CD14-positive monocyte (primary cell): ENCODE data around the gene CBLIF. TPM values are rescaled to one million over a fixed set of nuclear protein-coding genes. Genes with fewer than 3 reads are reported as not detected.
"Not testable (repeated sequence)": the region's sequence is repeated elsewhere in the genome, so short reads cannot be mapped to it uniquely, and the experiment has no call there.

Experiments used
- DNase-seq, 3 donors: peaks; one replicate each; pipeline ENCODE4 v3.0.0-alpha.2; 2011 to 2022
- H2AFZ ChIP-seq: 2 replicates; pipeline ENCODE4 v1.6.0; 2012; ENCODE audit warnings: mild to moderate bottlenecking, low read depth, low read length, inconsistent platforms; ENCODE audit not compliant: insufficient read depth, poor library complexity, severe bottlenecking
- H3K27ac ChIP-seq, 2 donors: 1 replicate in 1 of 2; 2 replicates in 1 of 2; pipeline ENCODE4 v1.5.1; 2012 to 2013; ENCODE audit warnings: low read length in 2 of 2, control low read depth in 1 of 2, inconsistent platforms in 1 of 2, low read depth in 1 of 2, mild to moderate bottlenecking in 1 of 2
- H3K27me3 ChIP-seq, 2 donors: one replicate each; pipeline versions ENCODE4 v1.6.0 to v1.6.1; 2011 to 2013; ENCODE audit warnings: low read length in 2 of 2; ENCODE audit not compliant: control insufficient read depth in 2 of 2, insufficient read depth in 2 of 2
- H3K36me3 ChIP-seq, 2 donors: replicated peaks in 1 of 2; 1 replicate in 1 of 2; 2 replicates in 1 of 2; pipeline versions ENCODE4 v1.5.1 to v1.6.1; 2012 to 2013; ENCODE audit warnings: low read length in 2 of 2, control low read depth in 1 of 2, inconsistent platforms in 1 of 2, mild to moderate bottlenecking in 1 of 2; ENCODE audit not compliant: insufficient read depth in 2 of 2, control insufficient read depth in 1 of 2
- H3K4me1 ChIP-seq, 2 donors: 1 replicate in 1 of 2; 2 replicates in 1 of 2; pipeline versions ENCODE4 v1.5.1 to v1.6.1; 2012 to 2013; ENCODE audit warnings: low read length in 2 of 2, control low read depth in 1 of 2, inconsistent platforms in 1 of 2, mild to moderate bottlenecking in 1 of 2, moderate library complexity in 1 of 2; ENCODE audit not compliant: insufficient read depth in 2 of 2, control insufficient read depth in 1 of 2
- H3K4me2 ChIP-seq: replicated peaks from 2 replicates; pipeline ENCODE3; 2012; ENCODE audit warnings: low read length, moderate library complexity, mild to moderate bottlenecking; ENCODE audit not compliant: poor library complexity, severe bottlenecking; ENCODE audit errors: extremely low read depth
- H3K4me3 ChIP-seq, 3 experiments: fragments of 200-600 bp in 1 of 3; sonication (generic) in 1 of 3; replicated peaks in 1 of 3; 1 replicate in 2 of 3; 2 replicates in 1 of 3; pipeline ENCODE4 v1.5.1; 2011 to 2013; ENCODE audit warnings: low read length in 3 of 3, mild to moderate bottlenecking in 3 of 3, control low read depth in 2 of 3, low read depth in 2 of 3, inconsistent platforms in 1 of 3, moderate library complexity in 1 of 3
- H3K79me2 ChIP-seq: 2 replicates; pipeline ENCODE4 v1.6.0; 2012; ENCODE audit warnings: mild to moderate bottlenecking, control low read depth, inconsistent platforms, low read length, moderate library complexity; ENCODE audit not compliant: insufficient read depth
- H3K9ac ChIP-seq: 2 replicates; pipeline ENCODE4 v1.6.0; 2017; ENCODE audit warnings: low read length, mild to moderate bottlenecking; ENCODE audit not compliant: insufficient read depth, poor library complexity, severe bottlenecking
- H3K9me3 ChIP-seq, 2 donors: replicated peaks in 1 of 2; 1 replicate in 1 of 2; 2 replicates in 1 of 2; pipeline versions ENCODE4 v1.5.1 to v1.6.1; 2012 to 2013; ENCODE audit warnings: low read length in 2 of 2, control low read depth in 1 of 2; ENCODE audit not compliant: control insufficient read depth in 1 of 2, insufficient read depth in 1 of 2
- H4K20me1 ChIP-seq: 2 replicates; pipeline ENCODE4 v1.6.0; 2012; ENCODE audit warnings: mild to moderate bottlenecking, low read length, control low read depth, moderate library complexity; ENCODE audit not compliant: insufficient read depth
- H3K27ac Mint-ChIP-seq, 7 donors: one replicate each; pipeline ENCODE4 v1.8.0; 2020; ENCODE audit warnings: mild to moderate bottlenecking in 7 of 7, mixed read lengths in 7 of 7, moderate library complexity in 6 of 7, inconsistent platforms in 2 of 7
- H3K27me3 Mint-ChIP-seq, 3 donors: one replicate each; pipeline ENCODE4 v1.8.0; 2021 to 2022; ENCODE audit warnings: low read depth in 3 of 3, mild to moderate bottlenecking in 3 of 3, mixed read lengths in 3 of 3, moderate library complexity in 3 of 3, inconsistent platforms in 1 of 3
- H3K36me3 Mint-ChIP-seq, 2 donors: one replicate each; pipeline ENCODE4 v1.8.0; 2020; ENCODE audit warnings: mixed read lengths in 2 of 2, inconsistent platforms in 1 of 2, mild to moderate bottlenecking in 1 of 2
- H3K4me1 Mint-ChIP-seq: one replicate; pipeline ENCODE4 v1.8.0; 2020; ENCODE audit warnings: mild to moderate bottlenecking, mixed read lengths
- H3K4me3 Mint-ChIP-seq, 2 donors: one replicate each; pipeline ENCODE4 v1.8.0; 2020; ENCODE audit warnings: mild to moderate bottlenecking in 2 of 2, mixed read lengths in 2 of 2, moderate library complexity in 1 of 2
- H3K9me3 Mint-ChIP-seq, 7 donors: one replicate each; pipeline ENCODE4 v1.8.0; 2020 to 2022; ENCODE audit warnings: mixed read lengths in 7 of 7, mild to moderate bottlenecking in 6 of 7, moderate library complexity in 6 of 7, inconsistent platforms in 2 of 7
- CTCF ChIP-seq: fragments of 200-600 bp; IDR thresholded peaks from one replicate; pipeline ENCODE4 v1.8.0; 2022; ENCODE audit warnings: antibody characterized with exemption, mild to moderate bottlenecking
- WGBS: methylation state at CpG from one replicate; pipeline ENCODE4 v1.1.5; 2013; ENCODE audit warnings: missing lambda C conversion rate; ENCODE audit not compliant: insufficient coverage; 5-methylcytosine and 5-hydroxymethylcytosine counted together
- intact Hi-C, 2 donors: fragments of 100-400 bp; cut with micrococcal nuclease; formaldehyde crosslinking; loops; one replicate each; pipeline versions ENCODE4 v1.15.0 to v1.15.1; 2023
- polyA plus RNA-seq, 3 donors: library from polyadenylated mRNA; depleted of rRNA in 1 of 3; unstranded in 2 of 3; stranded (reverse) in 1 of 3; fragments of 300-500 nt in 2 of 3; fragments of >200 nt in 1 of 3; fragmentation: Illumina TruSeq in 2 of 3; gene quantifications; 1 replicate in 2 of 3; 2 replicates in 1 of 3; pipeline ENCODE4 v1.2.3, GENCODE V29; 2012 to 2021

The CBLIF gene
- polyA plus RNA-seq, 3 donors = not detected

GRCh38 chr11:59854871-59855270, 9.6 kb upstream of the CBLIF start:
- Histone ChIP-seq H3K27me3 (no peaks in the 10 kb centered on the region), H3K9me3 (no peaks in the 10 kb centered on the region), H3K4me1 (peaks cover 7 to 8% of the 10 kb centered on the region in 2 donors), H3K79me2 (no peaks in the 10 kb centered on the region), H3K36me3 (no peaks in the 10 kb centered on the region), H3K4me2 (no peak overlapping the region), H3K27ac (no peak overlapping the region), H3K9ac (no peak overlapping the region), H4K20me1 (no peaks in the 10 kb centered on the region), H2AFZ (no peak overlapping the region), H3K4me3 (no peak overlapping the region)
- Mint-ChIP-seq H3K9me3 (peaks cover 0 to 3% (median 0%) of the 10 kb centered on the region in 7 donors), H3K27me3 (peaks cover 0 to 1% (median 0%) of the 10 kb centered on the region in 3 donors), H3K4me3 (no peak overlapping the region), H3K27ac (no peak overlapping the region), H3K4me1 (peaks cover 18% of the 10 kb centered on the region), H3K36me3 (no peaks in the 10 kb centered on the region)
- no peak for DNase-seq
- intact Hi-C loops = no loop called here
- WGBS = 71% methylated on average over 1 of the region's 2 CpGs
- no peak for TF ChIP-seq CTCF

DNA sequence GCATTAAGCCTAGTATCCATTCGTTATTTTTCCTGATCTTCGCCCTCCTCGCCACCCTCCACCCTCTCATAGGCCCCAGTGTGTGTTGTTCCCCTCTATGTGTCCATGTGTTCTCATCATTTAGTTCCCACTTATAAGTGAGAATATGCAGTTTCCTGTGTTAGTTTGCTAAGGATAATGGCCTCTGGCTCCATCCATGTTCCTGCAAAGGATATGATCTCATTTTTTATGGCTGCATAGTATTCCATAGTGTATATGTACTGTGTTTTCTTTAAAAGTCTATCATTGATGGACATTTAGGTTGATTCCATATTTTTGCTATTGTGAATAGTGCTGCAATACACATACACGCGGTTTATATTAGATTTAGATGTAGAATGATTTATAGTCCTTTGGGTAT, 6.1 kb upstream of the CBLIF start:
- H3K9me3 ChIP-seq, H2AFZ ChIP-seq, H3K27me3 ChIP-seq, intact Hi-C loops, H4K20me1 ChIP-seq, H3K9ac ChIP-seq, DNase-seq, H3K27me3 Mint-ChIP-seq, H3K9me3 Mint-ChIP-seq, H3K27ac Mint-ChIP-seq, H3K4me1 ChIP-seq, H3K4me3 ChIP-seq, H3K4me2 ChIP-seq, H3K79me2 ChIP-seq, H3K27ac ChIP-seq, H3K36me3 Mint-ChIP-seq, H3K4me3 Mint-ChIP-seq, H3K36me3 ChIP-seq: not testable (repeated sequence)
- H3K4me1 Mint-ChIP-seq = peaks cover 14% of the 10 kb centered on the region
- no CpG with 5 or more reads among the region's 5 CpGs for WGBS

DNA sequence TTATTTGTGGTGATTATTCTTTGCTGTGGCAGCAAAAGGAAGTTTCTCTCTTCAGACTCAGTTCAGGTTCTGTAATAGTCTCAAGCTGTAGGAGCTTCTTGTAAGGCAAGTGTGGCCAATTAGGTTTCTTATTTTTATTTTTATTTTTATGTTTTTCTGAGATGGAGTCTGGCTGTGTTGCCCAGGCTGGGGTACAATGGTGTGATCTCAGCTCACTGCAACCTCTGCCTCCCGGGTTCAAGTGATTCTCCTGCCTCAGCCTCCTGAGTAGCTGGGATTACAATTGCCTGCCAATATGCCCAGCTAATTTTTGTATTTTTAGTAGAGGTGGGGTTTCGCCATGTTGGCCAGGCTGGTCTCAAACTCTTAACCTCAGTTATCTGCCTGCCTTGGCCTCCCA, 4.3 kb upstream of the CBLIF start:
- H3K9me3 Mint-ChIP-seq, H3K4me1 ChIP-seq, H3K9ac ChIP-seq, H3K27ac Mint-ChIP-seq, H3K9me3 ChIP-seq, H3K36me3 ChIP-seq, H3K27me3 ChIP-seq, H3K27ac ChIP-seq, H3K4me3 ChIP-seq, H3K79me2 ChIP-seq, H3K4me3 Mint-ChIP-seq, H3K36me3 Mint-ChIP-seq, DNase-seq, intact Hi-C loops, H3K27me3 Mint-ChIP-seq, H4K20me1 ChIP-seq, H2AFZ ChIP-seq, H3K4me2 ChIP-seq: not testable (repeated sequence)
- WGBS = no CpG with 5 or more reads among the region's 2 CpGs
- H3K4me1 Mint-ChIP-seq = peaks cover 10% of the 10 kb centered on the region
